ENCODE measurements around the gene SEC14L6.

SEC14L6 gene

DNA sequence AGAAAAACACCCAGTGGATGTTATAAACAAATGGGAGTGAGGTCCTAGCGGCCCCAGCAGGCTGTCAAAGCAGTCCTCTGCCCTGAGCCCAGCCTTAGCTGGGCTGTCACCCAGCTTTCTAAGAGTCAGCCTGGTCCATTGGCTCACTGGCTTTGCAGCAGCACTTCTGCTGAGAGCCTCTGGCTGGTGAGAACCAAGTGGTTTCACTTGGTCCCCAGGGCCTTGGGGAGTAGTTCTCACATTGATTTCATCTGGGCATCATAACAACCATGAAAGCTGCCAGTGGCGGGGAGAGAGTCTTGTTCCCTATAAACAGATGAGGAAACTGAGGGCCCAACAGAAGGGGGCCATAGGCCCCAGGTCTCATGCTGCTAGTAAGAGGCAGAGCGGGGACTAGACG lies 11.4 kb downstream of the SEC14L6 start:
- CTCF ChIA-PET = no interaction called here
- DNase-seq (ENCODE audit: low spot score) = no peak
- TF ChIP-seq, protein P1, sequence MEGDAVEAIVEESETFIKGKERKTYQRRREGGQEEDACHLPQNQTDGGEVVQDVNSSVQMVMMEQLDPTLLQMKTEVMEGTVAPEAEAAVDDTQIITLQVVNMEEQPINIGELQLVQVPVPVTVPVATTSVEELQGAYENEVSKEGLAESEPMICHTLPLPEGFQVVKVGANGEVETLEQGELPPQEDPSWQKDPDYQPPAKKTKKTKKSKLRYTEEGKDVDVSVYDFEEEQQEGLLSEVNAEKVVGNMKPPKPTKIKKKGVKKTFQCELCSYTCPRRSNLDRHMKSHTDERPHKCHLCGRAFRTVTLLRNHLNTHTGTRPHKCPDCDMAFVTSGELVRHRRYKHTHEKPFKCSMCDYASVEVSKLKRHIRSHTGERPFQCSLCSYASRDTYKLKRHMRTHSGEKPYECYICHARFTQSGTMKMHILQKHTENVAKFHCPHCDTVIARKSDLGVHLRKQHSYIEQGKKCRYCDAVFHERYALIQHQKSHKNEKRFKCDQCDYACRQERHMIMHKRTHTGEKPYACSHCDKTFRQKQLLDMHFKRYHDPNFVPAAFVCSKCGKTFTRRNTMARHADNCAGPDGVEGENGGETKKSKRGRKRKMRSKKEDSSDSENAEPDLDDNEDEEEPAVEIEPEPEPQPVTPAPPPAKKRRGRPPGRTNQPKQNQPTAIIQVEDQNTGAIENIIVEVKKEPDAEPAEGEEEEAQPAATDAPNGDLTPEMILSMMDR (conservative IDR thresholded peaks at IDR 0.05; ENCODE audit: low read depth) = no peak
- no peak overlapping the region for H3K27ac ChIP-seq
- POLR2A ChIA-PET (ENCODE audit: low non-redundant PET) = no interaction called here

DNA sequence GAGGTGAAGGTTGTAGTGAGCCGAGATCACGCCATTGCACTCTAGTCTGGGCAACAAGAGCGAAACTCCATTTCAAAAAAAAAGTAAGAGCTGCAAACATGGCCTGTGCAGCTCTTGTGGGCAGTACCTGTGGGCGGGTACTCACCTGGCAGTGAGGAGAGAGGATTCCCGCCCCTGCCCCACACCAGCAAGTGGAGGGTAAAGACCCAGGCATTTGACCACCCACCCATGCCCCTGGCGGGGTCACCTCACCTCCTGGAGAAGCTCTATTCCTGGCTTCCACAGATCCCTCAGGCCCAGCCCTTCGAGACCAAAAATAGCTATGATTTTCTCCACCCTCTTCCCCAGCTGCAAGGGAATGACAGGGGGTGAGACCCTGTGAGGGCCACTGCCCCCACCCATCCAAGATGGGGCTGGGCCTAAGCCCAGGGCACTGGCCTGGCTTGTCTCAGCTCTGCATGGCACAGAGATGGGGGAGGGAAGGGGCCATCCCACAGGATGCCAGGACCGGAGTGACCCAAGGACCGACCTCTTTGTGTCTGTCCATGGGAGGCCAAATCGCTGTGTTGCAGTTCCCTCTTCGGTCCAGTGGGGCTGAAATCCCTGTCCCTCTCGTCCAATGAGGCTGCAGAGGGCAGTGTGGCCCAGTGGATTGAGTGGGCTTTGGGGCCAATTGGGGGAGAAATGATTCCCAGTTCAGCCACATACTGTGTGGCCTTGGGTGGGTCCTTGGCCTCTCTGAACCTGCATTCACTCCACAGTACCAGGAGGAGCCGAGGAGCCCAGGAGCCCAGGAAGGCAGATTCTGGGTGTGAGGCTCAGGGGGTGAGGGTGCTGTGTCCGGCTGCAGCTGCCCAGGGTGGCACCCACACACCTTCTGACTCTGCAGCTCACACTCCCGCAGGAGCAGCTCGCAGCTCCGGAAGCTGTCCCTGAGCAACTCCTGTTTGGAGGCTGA lies 14.6 kb downstream of the SEC14L6 start:
- DNase-seq (ENCODE audit: low spot score) = no peak
- ChIA-PET POLR2A (ENCODE audit: low non-redundant PET) (no interaction called here), CTCF (no interaction called here)
- H3K27ac ChIP-seq = no peak overlapping the region
- TF ChIP-seq, protein P1 (conservative IDR thresholded peaks at IDR 0.05; ENCODE audit: low read depth) = no peak

DNA sequence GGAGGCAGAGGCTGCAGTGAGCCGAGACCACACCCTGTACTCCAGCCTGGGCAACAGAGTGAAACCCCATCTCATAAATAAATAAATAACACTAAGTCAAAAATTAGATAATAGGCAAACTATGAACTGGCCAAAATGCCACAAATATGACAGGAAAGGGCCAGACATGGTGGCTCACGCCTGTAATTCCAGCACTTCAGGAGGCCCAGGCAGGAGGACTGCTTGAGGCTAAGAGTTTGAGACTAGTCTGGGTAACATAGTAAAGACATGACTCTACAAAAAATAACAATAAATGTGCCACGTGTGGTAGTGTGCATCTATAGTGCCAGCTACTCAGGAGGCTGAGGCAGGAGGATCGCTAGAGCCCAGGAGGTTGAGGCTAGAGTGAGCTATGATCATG lies 19.9 kb downstream of the SEC14L6 start:
- H3K27ac ChIP-seq = no peak overlapping the region
- CTCF ChIA-PET = no interaction called here
- POLR2A ChIA-PET (ENCODE audit: low non-redundant PET) = no interaction called here
- TF ChIP-seq, protein P1 (conservative IDR thresholded peaks at IDR 0.05; ENCODE audit: low read depth) = no peak
- no peak for DNase-seq (ENCODE audit: low spot score)

DNA sequence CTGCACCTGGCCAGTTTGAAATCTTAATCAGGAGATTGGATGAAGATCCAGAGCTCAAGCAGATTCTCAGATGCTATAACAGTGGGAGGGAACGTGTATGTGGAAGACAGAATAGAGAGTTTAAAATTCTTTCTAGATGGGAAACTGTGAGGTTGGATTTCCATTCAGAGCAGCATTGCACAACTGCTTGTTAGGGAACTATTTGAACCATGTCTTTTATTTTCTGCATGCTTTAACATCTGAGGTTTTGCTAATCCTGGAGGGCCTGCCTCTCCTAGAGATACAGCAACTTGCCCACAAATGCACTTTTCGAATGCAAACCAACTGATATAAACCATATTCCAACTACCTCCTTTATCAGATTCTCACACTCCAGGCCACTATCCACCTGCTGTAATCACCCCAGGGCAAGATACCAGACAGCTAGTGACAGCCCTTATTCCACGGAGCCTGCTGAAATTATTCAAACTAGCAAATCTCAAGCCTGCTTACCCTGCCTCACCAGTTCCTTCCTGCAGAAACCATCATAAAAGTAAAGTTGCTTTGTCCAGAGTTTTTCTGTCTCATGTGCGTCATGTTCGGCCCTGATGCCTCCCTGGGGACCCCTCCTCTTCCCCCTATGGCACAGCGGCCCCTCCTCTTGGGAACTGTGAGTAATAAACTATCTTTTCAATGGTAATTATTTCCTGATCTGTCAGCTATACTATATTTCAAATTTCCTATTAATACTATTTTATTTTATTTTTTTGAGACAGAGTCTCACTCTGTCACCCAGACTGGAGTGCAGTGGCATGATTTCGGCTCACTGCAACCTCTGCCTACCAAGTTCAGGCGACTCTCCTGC lies 22.7 kb downstream of the SEC14L6 start:
- TF ChIP-seq, protein P1 (conservative IDR thresholded peaks at IDR 0.05; ENCODE audit: low read depth) = no peak
- DNase-seq (ENCODE audit: low spot score) = no peak
- H3K27ac ChIP-seq = no peak overlapping the region
- ChIA-PET POLR2A (ENCODE audit: low non-redundant PET) (no interaction called here), CTCF (interaction anchor here (0.6 kb wide), 1 partner anchor 216 kb away, joined by 3 read pairs; no protein-coding TSS in a partner anchor)

DNA sequence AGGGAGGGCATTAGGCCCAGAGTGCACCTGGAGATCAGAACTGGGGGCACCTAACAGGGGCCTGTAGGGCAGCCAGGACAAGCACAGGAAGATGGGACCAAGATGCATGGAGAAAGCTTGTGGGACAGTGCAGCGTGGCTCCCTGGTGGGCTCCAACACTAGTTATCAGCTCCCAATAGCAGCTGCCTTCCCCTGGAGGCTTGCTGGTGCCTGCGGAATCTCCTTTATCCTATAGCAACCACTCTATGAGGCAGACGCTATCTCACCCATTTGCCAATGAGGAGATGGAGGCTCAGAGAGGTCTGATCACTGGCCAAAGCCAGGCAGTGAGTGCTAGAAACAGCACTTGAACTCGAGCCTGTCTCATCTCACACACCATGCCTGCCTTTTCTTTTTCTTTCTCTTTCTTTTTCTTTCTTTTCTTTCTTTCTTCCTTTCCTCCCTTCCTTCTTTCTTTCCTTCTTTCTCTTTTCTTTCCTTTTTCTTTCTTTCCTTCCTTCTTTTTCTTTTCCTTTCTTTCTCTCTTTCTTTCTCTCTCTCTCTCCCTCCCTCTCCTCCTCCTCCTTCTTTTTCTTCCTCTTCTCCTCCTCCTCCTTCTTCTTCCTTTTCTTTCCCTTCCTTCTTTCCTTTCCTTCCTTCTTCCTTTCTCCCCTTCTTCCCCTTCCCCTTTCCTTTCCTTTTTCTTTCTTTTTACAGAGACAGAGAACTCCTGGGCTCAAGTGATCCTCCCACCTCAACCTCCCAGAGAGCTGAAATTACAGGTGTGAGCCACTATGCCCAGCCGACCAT lies 25.0 kb downstream of the SEC14L6 start:
- H3K27ac ChIP-seq = no peak overlapping the region
- TF ChIP-seq, protein P1 (conservative IDR thresholded peaks at IDR 0.05; ENCODE audit: low read depth) = no peak
- POLR2A ChIA-PET (ENCODE audit: low non-redundant PET) = no interaction called here
- CTCF ChIA-PET = no interaction called here
- DNase-seq (ENCODE audit: low spot score) = no peak
